Left hindlimb (tissue), 1 donor: Measurements from ENCODE around the gene SLC38A10.

Experiments used
- DNase-seq: peaks from one replicate; pipeline ENCODE4 v3.0.0-alpha.2; 2018

The SLC38A10 gene

DNA sequence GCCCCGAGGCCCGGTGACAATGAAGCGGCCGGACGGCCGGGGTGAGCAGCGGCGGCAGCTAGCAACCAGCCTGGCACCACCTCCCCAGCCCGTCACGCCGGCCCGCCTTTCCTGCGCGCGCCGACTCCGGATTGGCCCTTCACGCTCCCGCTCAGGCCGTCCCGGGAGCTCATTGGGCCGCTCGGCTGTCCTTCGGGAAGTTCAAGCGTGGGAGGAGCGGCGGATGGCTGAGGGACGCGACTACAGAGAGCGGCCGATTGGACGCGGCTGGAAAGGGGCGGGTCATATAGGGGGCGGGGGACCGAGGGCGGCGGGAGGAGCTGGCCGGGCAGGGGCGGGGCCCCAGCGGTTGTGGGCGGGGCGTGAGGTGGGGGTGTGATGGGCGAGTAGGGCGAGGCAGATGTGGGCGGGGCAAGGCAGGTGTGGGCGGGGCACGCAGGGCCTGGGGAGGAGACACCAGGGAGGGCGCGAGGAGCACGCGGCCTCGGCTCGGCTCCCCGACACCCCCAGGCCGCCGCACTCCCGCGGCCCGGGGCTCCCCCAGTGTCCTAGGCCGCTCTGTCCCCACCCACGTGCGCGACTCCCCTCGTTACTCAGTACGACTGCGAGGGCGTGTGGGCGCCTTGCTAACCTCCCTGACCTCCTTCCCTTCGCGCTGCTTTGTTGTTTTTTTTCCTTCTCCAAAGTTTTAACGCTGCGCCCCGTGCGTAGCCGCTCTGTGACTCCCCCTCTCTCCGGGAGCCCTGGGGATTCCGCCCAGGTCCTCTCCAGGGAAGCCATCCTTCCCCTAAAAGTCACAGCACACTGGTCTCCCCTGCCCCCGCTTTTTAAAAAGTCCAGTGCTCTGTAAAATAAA, 72.0 kb downstream of the SLC38A10 start, which contains the start of gene CEP131:
Gene CEP131 (minus strand): TSS at position 60 of the 856 bp plus-strand sequence. CDS start 2,909 bp downstream, outside the sequence.
- peak; percentile 99 for DNase-seq

DNA sequence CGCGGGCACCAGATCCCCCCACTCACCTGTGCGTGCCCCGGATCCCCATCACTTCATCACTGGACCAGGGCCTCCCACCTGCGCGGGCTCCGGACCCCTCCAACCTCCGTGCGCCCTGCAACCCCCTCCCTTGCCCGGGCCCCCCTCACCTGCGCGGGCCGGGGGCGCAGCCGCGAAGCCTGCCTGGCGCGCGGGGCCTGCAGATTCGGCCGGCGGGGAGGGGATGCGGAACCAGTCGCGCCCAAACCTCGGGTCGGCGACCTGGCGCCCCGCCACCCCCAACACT, 72.5 kb downstream of the SLC38A10 start:
- DNase-seq = no peak

DNA sequence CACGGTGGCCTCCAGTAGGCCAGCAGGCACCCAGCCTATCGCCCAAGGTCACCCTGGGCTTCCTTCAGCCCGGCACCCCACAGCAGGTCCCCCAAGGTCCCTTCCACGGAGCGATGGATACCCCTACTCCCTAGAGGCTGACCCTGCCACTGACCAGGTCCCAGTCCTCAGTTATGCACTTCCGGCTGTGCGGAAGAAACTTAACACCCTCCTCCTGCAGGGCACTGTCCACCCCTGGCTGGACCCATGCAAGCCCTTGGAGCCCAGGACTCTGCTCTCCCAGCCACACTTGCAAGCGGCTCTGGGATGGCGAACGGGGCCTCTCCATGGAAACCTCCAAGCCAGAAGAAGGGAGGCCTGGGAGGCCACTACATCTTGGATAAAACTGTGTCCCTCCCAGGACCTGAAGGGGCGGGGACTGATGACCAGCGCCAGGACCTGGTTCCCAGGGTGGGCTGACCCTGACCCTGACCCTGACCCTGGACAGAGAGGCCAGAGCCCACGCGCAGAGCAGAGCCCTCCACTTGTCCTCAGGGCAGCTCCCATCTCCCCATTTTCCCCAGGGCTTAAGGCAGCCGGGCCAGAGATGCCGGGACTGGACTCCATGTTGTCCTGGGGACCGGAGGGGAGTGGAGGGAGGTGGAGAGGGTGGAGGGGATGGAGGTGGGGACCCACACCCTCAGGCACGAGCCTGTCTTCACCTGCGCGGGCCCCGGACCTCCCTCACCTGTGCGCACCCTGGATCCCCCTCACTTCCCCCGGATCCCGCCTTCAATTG, 73.1 kb downstream of the SLC38A10 start:
- DNase-seq = no peak

DNA sequence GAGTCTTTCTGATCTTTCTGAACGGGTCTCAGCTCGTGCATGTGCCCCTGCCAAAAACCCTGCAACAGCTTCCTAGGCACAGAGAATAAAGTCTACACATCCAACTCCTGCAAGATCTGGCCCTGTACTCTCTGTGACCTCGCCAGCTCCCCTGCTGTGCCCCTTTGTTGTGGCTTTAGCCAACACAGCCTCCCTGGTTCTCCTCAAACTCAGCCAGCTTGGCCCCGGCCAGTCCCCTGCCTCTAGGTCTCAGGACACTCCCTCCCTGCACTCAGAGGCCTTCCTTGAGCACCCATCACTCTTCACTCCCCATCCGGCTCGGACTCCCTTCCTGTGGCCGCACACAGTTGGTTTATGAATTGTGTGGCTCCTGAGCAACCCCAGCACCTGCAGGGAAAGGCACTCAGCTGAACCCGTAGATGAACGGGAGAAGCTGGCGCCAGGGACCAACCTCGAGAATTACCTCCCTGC, 73.7 kb downstream of the SLC38A10 start:
- DNase-seq = no peak

DNA sequence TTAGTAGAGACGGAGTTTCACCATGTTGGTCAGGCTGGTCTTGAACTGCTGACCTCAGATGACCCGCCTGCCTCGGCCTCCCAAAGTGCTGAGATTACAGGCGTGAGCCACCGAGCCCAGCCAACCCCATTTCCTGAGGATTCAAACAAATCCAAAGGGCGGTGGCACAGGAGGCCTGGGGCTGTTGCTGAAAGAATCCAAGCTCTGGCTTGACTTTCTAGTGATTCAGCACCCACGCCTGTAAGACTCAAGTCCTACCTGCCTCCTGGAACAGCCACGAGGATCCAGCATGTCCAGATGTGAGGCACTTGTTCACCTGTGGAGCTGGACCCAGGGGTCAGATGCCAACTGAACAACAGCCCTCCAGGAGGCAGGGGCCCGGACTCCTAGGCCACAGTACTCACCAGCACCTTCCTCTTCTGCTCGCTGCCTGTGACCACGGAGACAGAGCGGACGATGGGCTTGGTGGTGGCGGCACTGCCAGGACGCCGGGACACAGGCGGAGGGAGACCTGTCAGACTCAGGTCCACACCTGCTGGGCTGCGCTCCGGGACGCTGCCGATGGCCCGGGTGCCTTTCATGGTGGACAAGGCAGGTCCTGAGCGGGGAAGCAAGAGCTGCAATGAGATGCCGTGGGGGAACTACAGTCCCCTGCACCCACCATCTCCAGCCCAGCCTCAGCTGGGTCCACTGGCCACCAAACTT, 75.5 kb downstream of the SLC38A10 start:
- no peak for DNase-seq

DNA sequence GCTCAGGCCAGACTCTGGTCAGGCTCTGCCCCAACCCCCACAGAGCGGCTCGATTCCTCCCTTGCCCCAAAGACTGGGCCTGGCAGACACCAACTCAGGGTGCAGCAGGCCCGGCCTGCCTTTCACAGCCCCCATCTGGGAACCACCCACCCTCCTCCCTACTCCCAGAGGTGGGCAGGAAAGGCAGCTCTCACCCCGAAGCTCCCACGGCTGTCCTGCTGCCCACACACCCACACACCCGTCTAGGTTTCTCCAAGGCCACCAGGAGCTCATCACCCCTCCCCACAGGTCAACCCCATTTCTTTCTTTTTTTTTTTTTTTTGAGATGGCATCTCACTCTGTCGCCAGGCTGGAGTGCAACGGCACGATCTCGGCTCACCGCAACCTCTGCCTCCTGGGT, 76.1 kb downstream of the SLC38A10 start:
- no peak for DNase-seq

DNA sequence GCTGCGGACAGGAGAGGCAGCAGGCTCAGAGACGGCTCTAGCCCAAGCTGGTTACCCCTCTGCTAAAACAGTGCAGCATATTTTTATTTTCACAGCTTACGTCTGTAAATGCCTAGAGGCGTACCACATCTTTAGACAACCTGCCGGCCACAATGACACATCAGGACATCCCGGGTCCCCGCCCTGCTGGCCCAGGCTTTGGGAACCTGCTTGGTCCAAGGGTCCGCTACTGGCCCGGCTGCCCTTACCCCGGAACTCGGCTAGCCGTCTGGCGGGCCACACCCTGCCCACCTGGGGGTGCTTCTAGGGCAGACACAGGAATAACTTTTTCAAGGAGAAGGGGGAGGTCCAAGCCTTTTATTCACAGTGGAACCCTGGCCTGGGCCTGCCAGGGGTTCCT, 76.6 kb downstream of the SLC38A10 start:
- DNase-seq = no peak

DNA sequence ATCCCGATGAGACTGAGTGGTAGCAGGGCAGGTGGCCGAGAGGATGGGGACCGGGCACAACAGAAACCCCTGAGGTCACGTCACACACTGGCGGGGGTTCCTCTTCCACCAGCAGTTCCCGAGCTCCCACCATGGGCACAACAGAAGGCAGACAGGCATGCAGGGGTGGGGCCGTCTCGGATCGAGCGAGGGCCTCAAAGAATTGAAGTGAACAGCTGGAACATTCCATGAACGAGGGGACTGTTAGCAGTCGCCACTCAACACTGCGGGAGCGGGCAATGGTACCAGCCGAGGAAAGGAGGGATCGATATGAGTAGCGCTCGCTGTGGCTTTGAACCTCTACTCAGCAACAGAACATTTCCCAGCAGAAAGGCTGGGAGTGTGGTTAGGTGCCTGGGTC, 77.6 kb downstream of the SLC38A10 start:
- DNase-seq = no peak

DNA sequence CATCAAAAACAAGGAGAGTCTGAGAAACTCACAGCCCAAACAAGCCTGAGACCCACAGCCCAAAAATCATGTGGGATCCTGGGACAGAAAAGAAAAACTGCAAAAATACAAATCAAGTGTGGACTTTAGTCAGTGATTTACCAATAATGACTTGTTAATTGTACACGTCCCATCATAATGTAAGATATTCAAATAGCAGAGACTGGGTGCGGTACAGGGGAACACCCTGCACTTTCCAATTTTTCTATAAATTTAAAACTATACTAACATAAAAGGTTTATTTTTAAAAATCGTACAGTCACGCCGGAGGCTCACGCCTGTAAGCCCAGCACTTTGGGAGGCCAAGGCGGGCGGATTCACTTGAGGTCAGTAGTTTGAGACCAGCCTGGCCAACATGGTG, 81.1 kb downstream of the SLC38A10 start:
- no peak for DNase-seq

DNA sequence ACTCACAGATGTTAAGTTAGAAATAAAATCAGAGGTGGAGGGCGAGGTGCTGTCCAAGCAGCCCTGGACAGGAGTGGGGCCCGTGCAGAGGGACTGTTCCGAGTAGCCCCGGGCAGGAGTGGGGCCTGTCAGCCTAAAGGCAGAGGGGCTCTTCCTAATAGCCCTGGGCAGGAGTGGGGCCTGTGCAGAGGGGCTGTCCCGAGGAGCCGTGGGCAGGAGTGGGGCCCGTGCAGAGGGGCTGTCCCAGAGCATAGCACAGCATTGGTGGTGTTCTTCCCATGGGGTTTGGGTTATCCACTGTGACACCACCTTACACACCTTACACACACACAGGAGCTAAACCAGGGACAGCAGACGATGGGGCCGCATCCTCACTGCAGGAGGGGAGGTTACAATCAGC, 82.7 kb downstream of the SLC38A10 start:
- no peak for DNase-seq

DNA sequence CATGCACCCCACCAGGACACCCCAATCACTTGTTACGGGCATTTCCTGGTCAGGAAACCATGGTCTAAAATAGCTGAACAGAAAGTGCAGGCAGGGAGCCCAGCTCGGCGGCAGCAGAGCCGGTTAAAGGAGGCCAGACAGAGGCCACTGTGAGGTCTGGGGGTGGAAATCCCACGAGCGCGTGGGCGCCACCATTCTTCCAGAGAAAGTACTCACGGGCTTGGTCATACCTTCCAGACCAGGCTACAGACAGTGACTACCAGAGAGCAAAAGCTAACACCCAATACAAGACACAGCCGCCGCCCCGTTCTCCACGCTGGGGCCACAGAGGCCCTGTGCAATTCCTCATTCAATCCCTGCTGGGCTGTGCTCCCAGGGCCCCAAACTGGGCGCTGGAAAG, 84.2 kb downstream of the SLC38A10 start:
- DNase-seq = no peak

DNA sequence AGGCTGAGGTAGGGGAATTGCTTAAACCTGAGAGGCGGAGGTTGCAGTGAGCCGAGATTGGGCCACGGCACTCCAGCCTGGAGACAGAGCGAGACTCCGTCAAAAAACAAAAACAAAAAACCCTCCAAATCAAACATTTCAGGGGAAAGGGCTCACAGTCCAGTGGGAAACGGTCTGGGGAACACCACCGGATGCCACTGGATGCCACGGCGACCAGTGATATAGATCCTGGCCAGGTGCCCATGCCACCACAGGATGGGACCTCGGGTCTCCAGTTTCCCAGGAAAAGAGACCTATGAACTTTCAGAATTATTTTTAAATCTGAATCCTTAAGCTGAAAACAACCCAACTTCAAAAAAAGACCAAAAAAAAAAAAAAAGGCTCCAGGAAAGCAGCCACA, 84.6 kb downstream of the SLC38A10 start:
- DNase-seq = no peak

DNA sequence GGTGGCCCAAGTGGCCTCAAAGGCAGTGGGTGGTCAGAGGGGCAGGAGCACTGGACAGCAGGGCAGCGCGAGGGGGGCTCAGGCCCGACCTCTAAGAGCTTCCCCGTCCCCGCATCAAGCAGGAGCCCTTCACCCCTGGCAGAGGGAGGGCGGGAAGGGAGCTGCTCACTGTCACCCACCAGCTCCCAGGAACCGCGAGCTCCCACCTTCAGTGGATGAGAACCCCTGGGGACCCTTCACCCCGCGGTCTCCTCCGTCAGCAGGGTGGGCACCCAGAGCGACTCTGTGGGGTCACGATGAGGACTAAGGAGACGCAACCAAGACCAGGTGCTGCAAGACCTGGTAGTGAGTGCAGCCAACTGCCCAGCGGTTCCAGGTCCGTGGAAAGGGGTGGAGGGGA, 86.0 kb downstream of the SLC38A10 start:
- DNase-seq = no peak

DNA sequence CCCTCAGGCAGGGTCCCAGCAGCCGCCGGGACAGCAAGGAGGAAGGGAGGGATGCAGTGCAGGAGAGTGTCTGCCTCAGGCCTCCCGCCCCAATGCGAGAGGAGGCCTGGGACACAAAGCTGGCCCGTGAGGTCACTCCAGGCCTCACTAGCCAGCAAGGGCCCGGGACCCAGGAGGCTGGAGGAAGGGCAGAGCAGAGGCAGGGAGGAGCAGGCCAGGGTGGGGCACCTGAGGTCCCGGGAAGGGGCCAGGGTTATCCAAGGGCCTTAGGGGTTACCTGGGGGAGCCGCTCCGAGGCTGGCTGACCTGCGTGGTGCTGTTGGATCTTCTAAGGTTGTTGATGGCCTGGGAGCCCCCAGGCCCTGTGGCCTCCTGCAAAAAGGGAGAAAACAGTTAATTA, 86.5 kb downstream of the SLC38A10 start:
- no peak for DNase-seq

DNA sequence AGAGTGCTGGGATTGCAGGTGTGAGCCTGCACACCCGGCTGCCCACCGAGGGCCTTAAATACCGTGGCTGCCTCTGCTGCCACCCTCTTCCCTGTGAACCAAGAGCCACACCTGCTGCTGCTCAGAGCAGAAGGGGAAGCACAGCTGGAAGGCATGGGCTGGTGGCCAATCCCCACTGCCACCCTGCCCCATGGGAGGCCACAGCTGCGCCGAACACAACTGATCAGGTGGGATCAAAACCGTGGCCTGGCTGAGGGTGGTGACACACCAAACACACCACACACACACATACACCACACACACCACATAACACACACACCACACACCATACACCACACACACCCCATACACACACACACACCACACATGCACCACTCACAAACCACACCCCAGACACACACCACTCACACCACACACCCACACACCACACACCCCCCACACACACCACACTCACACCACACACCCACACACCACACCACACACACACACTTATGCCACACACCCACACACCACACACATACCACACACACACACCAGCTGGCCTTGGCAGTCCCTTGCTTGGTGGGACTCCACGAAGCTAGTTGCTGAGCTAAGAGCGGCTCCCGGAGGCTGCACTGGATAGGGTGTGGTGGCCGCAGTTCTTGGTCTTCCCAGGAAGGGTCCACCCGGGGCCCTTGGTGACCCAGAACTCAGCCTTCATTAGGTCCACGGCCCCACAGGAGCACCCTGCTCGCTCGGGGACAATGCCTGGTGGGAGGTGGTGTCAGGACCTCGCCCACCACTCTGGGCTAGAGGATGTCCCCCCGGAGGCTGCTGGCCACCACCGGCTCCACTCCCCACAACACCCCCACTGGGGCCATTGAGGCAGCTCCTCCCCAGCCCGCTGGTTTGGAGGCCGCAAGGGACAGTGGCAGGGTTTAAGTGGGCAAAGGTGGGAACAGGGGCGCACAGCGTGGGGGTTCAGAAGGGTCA, 87.2 kb downstream of the SLC38A10 start:
- DNase-seq = no peak

DNA sequence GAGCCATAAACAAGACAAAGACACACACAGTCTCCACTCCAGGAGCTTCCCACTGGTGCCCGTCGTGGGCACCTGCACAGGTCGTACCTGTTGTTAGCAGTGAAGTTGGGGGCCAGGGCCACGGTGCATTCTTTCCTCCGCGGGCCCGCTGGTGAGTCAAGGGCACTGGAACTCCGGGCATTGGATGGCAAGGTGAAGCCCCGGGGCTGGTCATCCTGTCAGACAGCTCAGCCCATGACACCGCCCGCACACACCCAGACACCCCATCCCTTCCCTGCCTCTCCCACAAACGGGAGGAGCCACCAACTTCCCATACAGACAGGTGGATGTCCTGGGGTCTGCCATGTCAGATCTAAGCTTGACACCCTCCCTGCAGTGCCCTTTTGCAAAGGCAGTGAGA, 88.5 kb downstream of the SLC38A10 start:
- no peak for DNase-seq

DNA sequence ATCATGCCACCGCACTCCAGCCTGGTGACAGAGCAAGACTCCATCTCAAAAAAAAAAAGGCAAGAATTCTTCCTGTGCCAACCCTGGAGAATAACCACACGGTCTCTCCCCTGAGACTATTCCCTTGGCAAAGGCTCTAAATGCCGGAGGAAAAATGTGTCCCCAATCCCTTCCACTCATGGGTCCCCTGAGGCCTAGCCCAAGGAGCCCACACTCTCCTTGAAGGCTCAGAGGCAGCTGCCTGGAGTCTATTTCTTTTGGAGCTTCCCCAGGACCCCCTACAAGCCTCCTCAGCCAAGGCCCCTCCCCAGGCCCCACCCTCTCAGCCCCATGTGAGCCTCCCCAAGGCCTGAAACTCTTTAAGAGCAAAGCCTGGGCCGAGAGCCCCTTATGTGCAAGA, 88.9 kb downstream of the SLC38A10 start:
- no peak for DNase-seq

DNA sequence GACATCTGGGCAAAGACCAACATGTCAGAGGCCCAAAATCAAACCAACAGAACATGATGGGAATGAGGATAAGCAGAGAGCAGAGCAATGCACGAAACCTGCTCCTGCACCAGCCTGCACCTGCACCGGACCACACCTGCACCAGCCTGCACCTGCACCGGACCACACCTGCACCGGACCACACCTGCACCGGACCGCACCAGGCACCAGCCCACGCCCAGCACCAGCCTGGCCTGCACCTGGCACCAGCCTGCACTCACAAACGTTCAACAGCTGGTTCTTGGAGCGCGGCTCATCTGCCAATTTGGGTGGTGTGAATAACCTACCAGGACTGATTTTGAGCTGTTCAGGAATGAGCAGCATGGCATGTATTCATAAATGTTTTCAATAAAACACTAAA, 90.5 kb downstream of the SLC38A10 start:
- no peak for DNase-seq

DNA sequence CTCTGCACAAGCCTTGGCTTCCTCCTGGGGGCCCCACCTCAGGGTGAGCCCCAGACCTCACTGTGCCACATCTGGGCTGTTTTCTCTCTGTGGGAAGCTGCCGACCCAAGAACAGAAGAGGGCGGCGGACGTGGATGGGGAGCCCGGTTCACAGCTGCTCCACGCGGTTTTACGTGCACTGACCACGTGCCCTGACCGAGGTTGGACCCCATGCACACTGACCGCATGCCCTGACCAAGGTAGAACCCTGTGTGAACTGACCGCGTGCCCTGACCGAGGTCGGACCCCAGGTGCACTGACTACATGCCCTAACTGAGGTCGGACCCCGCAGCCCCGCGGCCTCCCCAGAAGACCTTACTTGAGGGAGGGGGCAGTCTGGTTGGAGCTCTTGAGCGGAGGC, 92.0 kb downstream of the SLC38A10 start:
- DNase-seq = no peak

DNA sequence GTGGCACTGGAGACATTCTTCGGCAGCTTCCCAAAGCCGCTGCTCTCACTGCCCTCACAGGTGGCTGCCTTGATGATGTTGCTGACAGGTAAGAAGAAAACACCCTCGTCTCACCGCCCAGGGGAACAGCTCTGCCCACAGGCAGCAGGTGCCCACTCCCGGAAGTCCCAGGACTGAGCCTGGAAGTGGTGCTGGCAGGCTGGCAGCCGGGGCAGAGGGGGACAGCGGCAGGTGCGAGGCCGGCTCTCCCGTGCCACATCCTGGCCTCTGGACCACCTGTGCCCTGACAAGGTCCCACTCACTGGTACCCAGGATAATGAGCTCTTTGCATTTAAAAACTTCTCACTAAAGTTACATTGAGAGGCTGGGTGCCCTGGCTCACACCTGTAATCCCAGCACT, 92.8 kb downstream of the SLC38A10 start:
- no peak for DNase-seq

DNA sequence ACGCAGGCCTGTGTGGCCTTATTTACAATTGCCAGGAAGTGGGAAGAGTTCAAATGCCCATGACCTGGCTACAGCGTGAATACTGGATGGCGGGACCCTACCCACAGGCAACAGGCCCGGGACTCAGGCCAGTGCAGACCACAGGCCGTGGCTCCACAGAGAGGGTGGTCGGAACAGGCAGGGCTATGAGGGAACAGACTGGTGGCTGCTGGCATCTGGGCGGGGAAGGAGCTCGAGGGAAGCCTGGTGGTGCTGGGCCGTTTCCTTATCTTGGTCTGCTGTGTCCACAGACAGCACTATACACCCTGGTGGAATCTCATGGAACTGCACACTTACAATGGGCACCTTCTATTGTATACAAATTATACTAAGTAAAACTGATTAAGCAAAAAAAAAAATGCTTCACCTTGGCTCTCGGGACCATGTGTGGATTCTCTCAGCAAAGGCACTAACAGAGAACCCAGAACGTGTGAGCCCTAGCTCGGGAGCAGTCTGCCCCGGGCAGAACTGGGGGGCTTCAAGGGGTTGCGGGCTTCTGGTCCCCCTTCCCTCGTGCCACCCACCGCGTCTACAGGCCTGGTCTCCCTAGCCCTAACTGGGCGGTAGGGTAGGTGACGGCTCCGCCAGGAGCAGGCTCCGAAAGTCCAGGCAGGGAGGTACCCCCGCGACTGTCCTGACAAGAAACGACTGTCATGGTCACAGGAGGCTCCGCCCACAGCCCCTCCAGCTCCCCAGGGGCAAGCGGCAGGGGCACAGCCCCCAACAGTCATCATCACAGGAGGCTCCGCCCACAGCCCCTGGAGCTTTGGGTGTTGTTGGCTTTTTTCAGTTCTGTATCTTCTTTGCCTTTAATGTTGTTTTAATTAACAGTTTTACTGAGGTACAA, 94.2 kb downstream of the SLC38A10 start:
- DNase-seq = no peak
